Urinary bladder (tissue), 4 donors: ENCODE measurements around the gene TSPAN14. TPM values are rescaled to one million over a fixed set of nuclear protein-coding genes. Genes with fewer than 3 reads are reported as not detected.

ENCODE experiments used
- DNase-seq: peaks from one replicate; pipeline ENCODE4 v3.0.0-alpha.2; 2015; ENCODE audit errors: extremely low spot score
- H3K27ac ChIP-seq: one replicate; pipeline ENCODE4 v1.5.1; 2013; ENCODE audit warnings: low read depth, mild to moderate bottlenecking, moderate library complexity
- H3K36me3 ChIP-seq: one replicate; pipeline ENCODE4 v1.6.1; 2013; ENCODE audit warnings: mild to moderate bottlenecking, moderate library complexity; ENCODE audit not compliant: insufficient read depth
- H3K4me1 ChIP-seq: one replicate; pipeline ENCODE4 v1.6.1; 2013; ENCODE audit warnings: mild to moderate bottlenecking, moderate library complexity; ENCODE audit not compliant: insufficient read depth
- H3K4me3 ChIP-seq: one replicate; pipeline ENCODE4 v1.5.1; 2013; ENCODE audit warnings: low read depth, low read length
- WGBS: extraction: QIAGEN DNeasy Blood & Tissue Kit; methylation state at CpG from one replicate; pipeline ENCODE4 v1.1.7; 2013; 5-methylcytosine and 5-hydroxymethylcytosine counted together
- polyA plus RNA-seq: library from polyadenylated mRNA; stranded (reverse); fragments of 200-250 nt; gene quantifications from one replicate; pipeline ENCODE4 v1.2.3, GENCODE V29; 2013
- total RNA-seq: library from RNA; depleted of rRNA; stranded (reverse); fragments of >200 nt; gene quantifications from one replicate; pipeline ENCODE4 v1.2.3, GENCODE V29; 2014
- donor health status: healthy with polysubstance abuse.
- donor health status: healthy.

TSPAN14 gene
- total and polyA plus RNA-seq, 2 donors = 26.4 to 65.1 TPM

- DNase-seq = no peak
- Histone ChIP-seq H3K4me1 (no peaks in the 10 kb centered on the region), H3K4me3 (no peak overlapping the region), H3K27ac (no peak overlapping the region), H3K36me3 (no peaks in the 10 kb centered on the region)
- 64% methylated on average over 2 of the region's 2 CpGs for WGBS
Measured at GRCh38 chr10:80437227-80437626, 16.9 kb upstream of the TSPAN14 start.

GRCh38 chr10:80441831-80442230, 12.3 kb upstream of the TSPAN14 start:
- no peaks in the 10 kb centered on the region for H3K4me1 ChIP-seq
- no peak overlapping the region for H3K4me3 ChIP-seq
- WGBS = 93% methylated on average over 8 of the region's 8 CpGs
- H3K36me3 ChIP-seq = no peaks in the 10 kb centered on the region
- DNase-seq = no peak
- H3K27ac ChIP-seq = no peak overlapping the region

DNA sequence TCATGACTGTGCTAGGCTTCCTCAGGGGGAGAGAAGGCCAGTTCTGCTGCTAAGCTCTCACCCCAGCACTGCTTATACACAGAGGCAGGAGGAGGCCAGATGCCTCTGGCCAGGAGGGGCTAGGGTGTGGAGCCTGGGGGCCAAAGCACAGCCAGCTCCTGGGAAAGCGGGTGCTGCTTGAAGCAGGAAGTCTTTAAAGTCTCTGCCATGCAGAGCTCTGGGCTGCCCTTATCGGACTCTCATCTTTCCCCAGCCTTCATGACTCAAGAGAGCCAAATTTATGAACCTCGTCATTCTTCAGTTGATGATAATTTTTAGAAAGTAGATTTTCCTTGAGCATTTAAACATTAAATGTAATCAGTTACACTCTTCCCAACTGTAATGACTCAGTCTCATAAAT, 11.2 kb upstream of the TSPAN14 start:
- Histone ChIP-seq H3K27ac (peak overlapping the region; percentile 69), H3K4me3 (no peak overlapping the region), H3K4me1 (no peaks in the 10 kb centered on the region), H3K36me3 (no peaks in the 10 kb centered on the region)
- WGBS = 71% methylated on average over 3 of the region's 3 CpGs
- no peak for DNase-seq

DNA sequence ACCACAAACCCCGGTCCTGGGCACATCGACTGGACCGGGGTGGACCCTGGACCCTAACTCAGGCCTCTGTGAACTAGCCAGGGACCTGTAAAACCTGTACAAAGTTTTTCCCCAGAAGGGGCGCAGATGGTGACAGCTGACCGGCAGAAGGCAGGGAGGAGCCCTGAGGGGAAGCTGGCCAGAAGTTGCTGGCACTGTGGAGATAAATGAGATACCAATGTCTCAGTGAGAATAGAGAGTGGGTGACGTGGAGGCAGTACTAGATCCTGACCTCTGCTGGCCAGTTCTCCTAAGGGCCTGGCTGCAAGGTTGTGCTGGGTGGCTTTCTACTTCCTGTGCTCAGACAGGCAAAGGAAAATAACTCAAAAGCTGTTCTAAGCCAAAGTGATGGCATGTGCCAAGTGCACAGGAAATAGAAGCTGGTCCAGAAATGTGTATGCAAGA, 10.6 kb upstream of the TSPAN14 start:
- Histone ChIP-seq H3K27ac (no peak overlapping the region), H3K36me3 (no peaks in the 10 kb centered on the region), H3K4me1 (no peaks in the 10 kb centered on the region), H3K4me3 (no peak overlapping the region)
- WGBS = 62% methylated on average over 6 of the region's 6 CpGs
- no peak for DNase-seq

DNA sequence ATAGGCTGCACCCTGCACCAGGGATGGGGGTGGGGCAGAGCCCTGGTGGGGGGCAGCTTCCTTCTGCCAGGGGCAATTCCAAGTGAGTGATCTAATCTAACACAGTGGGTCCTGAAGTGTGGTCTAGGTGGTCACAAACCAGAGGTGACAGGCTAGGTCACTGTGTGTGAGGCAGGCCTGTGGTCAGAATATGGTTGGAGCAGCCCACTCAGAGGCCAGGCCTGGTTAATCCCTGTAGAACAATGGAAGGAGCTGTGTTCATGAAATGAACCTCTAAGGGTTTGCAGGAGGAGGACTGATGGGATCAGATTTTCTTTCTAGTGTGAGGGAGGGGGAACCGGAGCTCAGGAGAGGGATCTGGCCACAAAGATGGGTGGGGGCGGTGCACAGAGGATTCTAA, 10.0 kb upstream of the TSPAN14 start:
- WGBS = 66% methylated on average over 2 of the region's 2 CpGs
- Histone ChIP-seq H3K4me1 (no peaks in the 10 kb centered on the region), H3K4me3 (no peak overlapping the region), H3K36me3 (no peaks in the 10 kb centered on the region), H3K27ac (no peak overlapping the region)
- no peak for DNase-seq

- Histone ChIP-seq H3K4me1 (no peaks in the 10 kb centered on the region), H3K4me3 (no peak overlapping the region), H3K27ac (no peak overlapping the region), H3K36me3 (no peaks in the 10 kb centered on the region)
- 19% methylated on average over 11 of the region's 11 CpGs for WGBS
- DNase-seq = no peak
Measured at GRCh38 chr10:80444646-80445319, 9.3 kb upstream of the TSPAN14 start.

- H3K36me3 ChIP-seq = no peaks in the 10 kb centered on the region
- WGBS = 67% methylated on average over 7 of the region's 7 CpGs
- no peak for DNase-seq
- no peak overlapping the region for H3K4me3 ChIP-seq
- no peak overlapping the region for H3K27ac ChIP-seq
- H3K4me1 ChIP-seq = no peaks in the 10 kb centered on the region
Measured at GRCh38 chr10:80447436-80448190, 6.5 kb upstream of the TSPAN14 start.

- 96% methylated on average over 4 of the region's 4 CpGs for WGBS
Measured at GRCh38 chr10:80448209-80448942, 5.7 kb upstream of the TSPAN14 start.

DNA sequence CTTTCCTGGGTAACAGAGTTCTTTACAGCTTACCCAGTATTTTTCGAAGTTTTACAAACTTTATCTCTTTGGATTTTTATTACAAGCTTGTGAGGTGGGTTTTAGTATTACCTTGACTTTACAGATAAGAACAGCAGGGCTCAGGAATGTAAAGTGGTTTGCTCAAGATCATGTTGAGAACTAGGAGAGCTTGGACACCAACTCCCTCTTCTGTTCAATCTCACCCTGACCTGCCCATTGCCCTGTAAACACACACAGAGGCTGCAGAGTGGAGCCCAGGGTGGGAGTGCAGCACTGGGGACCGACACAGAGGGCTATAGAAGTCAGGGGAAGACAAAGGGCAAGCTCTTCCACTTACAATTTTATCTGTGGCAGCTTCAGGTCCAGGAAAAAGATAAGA, 4.6 kb upstream of the TSPAN14 start:
- no peaks in the 10 kb centered on the region for H3K4me1 ChIP-seq
- H3K4me3 ChIP-seq = no peak overlapping the region
- no peak for DNase-seq

More at GRCh38 chr10:80448209-80448942, 5.7 kb upstream of the TSPAN14 start:
- H3K27ac ChIP-seq = no peak overlapping the region
- H3K4me3 ChIP-seq = no peak overlapping the region
- DNase-seq = no peak
- no peaks in the 10 kb centered on the region for H3K4me1 ChIP-seq
- H3K36me3 ChIP-seq = no peaks in the 10 kb centered on the region

GRCh38 chr10:80451132-80451531, 3.0 kb upstream of the TSPAN14 start:
- H3K36me3 ChIP-seq = no peaks in the 10 kb centered on the region
- H3K27ac ChIP-seq = no peak overlapping the region
- no peaks in the 10 kb centered on the region for H3K4me1 ChIP-seq
- 98% methylated on average over 1 of the region's 1 CpG for WGBS
- H3K4me3 ChIP-seq = no peak overlapping the region
- DNase-seq = no peak

More for the DNA sequence above, 4.6 kb upstream of the TSPAN14 start:
- Histone ChIP-seq H3K27ac (no peak overlapping the region), H3K36me3 (no peaks in the 10 kb centered on the region)
- WGBS = 59% methylated on average over 2 of the region's 2 CpGs

- Histone ChIP-seq H3K36me3 (no peaks in the 10 kb centered on the region), H3K27ac (no peak overlapping the region), H3K4me3 (no peak overlapping the region), H3K4me1 (no peaks in the 10 kb centered on the region)
- no peak for DNase-seq
Measured at GRCh38 chr10:80452069-80452468, 2.0 kb upstream of the TSPAN14 start.

- no peak overlapping the region for H3K27ac ChIP-seq
- no peaks in the 10 kb centered on the region for H3K36me3 ChIP-seq
- no peaks in the 10 kb centered on the region for H3K4me1 ChIP-seq
- DNase-seq = no peak
- WGBS = 53% methylated on average over 4 of the region's 4 CpGs
- no peak overlapping the region for H3K4me3 ChIP-seq
Measured at GRCh38 chr10:80452640-80453039, 1.5 kb upstream of the TSPAN14 start.

DNA sequence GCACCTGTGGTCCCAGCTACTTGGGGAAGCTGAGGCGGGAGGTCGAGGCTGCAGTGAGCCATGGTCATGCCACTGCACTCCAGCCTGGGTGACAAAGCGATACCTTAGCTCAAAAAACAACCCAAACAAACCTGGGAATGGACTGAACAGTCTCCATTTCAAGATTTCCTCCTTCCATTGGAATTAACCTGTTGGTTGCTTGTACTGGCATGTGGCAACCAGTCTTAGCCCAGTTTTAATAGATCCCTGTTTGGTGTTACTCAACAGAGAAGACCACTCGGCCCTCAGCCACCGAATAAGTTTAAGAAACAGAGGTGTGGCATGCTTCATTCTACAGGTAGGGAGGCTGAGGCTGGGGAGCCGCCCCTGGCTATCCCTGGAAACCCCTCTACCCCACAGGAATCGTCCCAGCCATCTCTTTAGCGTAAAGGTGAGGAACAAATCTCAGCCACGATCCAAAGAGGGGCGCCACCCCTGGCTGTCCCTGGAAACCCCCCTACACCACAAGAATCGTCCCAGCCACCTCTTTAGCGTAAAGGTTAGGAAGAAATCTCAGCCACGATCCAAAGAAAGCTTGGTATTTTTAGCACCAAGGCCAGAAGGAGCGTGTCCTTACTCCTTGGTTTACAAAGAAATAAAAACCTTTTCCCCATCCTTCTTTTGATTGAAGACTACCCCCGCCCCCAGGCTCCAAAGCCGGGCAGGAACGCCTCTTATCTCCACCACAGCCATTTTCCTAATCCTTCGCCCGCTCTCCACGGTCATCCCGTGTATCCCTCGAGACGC, 861 bp upstream of the TSPAN14 start:
- H3K4me3 ChIP-seq = peak overlapping the region; percentile 12
- no peaks in the 10 kb centered on the region for H3K4me1 ChIP-seq
- DNase-seq = no peak
- no peaks in the 10 kb centered on the region for H3K36me3 ChIP-seq
- WGBS = 26% methylated on average over 23 of the region's 23 CpGs
- peak overlapping the region; percentile 68 for H3K27ac ChIP-seq
